Panc1 (cell line): ENCODE data around the gene SUCLG2. TPM values are rescaled to one million over a fixed set of nuclear protein-coding genes. Genes with fewer than 3 reads are reported as not detected.

Source experiments
- ATAC-seq: fragments of 200-7000 bp; cut with Tn5 transposase; 2 replicates; pipeline ENCODE4 v1.9.1; 2020; ENCODE audit warnings: mild to moderate bottlenecking, moderate library complexity
- BruUV-seq: library from RNA; stranded (reverse); fragments of 400-500 nt; replicated peaks from 2 replicates; lab custom pipeline; 2021; lab: Mats Ljungman, UMichigan
- CTCF ChIA-PET: fragments of 300-600 bp; sonication (Branson Sonifier 250); formaldehyde crosslinking; loops from one replicate; lab custom pipeline; 2022; ENCODE audit warnings: antibody characterized with exemption; lab: Charles Lee
- POLR2A ChIA-PET: fragments of 300-600 bp; sonication (Branson Sonifier 250); formaldehyde crosslinking; loops from one replicate; lab custom pipeline; 2022; ENCODE audit warnings: antibody characterized with exemption; lab: Charles Lee
- DNase-seq: peaks from one replicate; pipeline ENCODE4 v3.0.0-alpha.2; 2010; ENCODE audit warnings: low read depth, low spot score
- H3K27ac ChIP-seq: 2 replicates; pipeline ENCODE4 v1.5.1; 2011; ENCODE audit warnings: mild to moderate bottlenecking, low read length, inconsistent platforms
- H3K27me3 ChIP-seq: fragments of 200-500 bp; sonication (Bioruptor generic); 2 replicates; pipeline ENCODE4 v1.6.0; 2014; ENCODE audit warnings: low read length, inconsistent platforms; ENCODE audit not compliant: control insufficient read depth, insufficient read depth
- H3K36me3 ChIP-seq: fragments of 200-500 bp; sonication (Bioruptor generic); 2 replicates; pipeline ENCODE4 v1.5.1; 2014; ENCODE audit warnings: inconsistent platforms, mild to moderate bottlenecking, low read length, moderate library complexity; ENCODE audit not compliant: control insufficient read depth, insufficient read depth
- H3K4me1 ChIP-seq: 2 replicates; pipeline ENCODE4 v1.5.1; 2011; ENCODE audit warnings: inconsistent platforms, mild to moderate bottlenecking, low read length, moderate library complexity; ENCODE audit not compliant: control insufficient read depth, insufficient read depth
- H3K4me3 ChIP-seq, 2 experiments: 2 replicates each; pipeline ENCODE4 v1.5.1; 2011 to 2012; ENCODE audit warnings: low read depth in 2 of 2, low read length in 2 of 2, mild to moderate bottlenecking in 2 of 2, inconsistent platforms in 1 of 2, moderate library complexity in 1 of 2
- H3K9me3 ChIP-seq: fragments of 200-500 bp; sonication (Bioruptor generic); 2 replicates; pipeline ENCODE4 v1.5.1; 2014; ENCODE audit warnings: low read depth, mild to moderate bottlenecking, inconsistent platforms, low read length, moderate library complexity; ENCODE audit not compliant: control insufficient read depth, insufficient read depth
- POLR2AphosphoS5 ChIP-seq: IDR thresholded peaks from 2 replicates; pipeline ENCODE4 v1.6.1; 2012; ENCODE audit warnings: mild to moderate bottlenecking, low read depth, low read length, moderate library complexity
- SIN3A ChIP-seq: IDR thresholded peaks from 2 replicates; pipeline ENCODE4 v1.6.1; 2012; ENCODE audit warnings: low read depth, mild to moderate bottlenecking, low read length, moderate library complexity, borderline replicate concordance; ENCODE audit not compliant: insufficient read depth
- TCF7L2 ChIP-seq: IDR thresholded peaks from 2 replicates; pipeline ENCODE4 v1.6.1; 2011; ENCODE audit warnings: mild to moderate bottlenecking, low read depth, low read length, inconsistent platforms
- in situ Hi-C: cut with HindIII; loops from 2 replicates; pipeline ENCODE4 v1.10.0; 2016; ENCODE audit warnings: low sequenced_read_pairs, low pct_unique_long_range_greater_than_20kb
- intact Hi-C: fragments of 100-400 bp; cut with micrococcal nuclease; formaldehyde crosslinking; loops from one replicate; pipeline ENCODE4 v1.10.0; 2022; ENCODE audit not compliant: unreplicated experiment
- total RNA-seq: library from RNA; stranded (reverse); gene quantifications from one replicate; pipeline ENCODE4 v1.2.1, GENCODE V29; 2021; ENCODE audit not compliant: unreplicated experiment
- TF ChIP-seq, protein P1 (sequence below), 2 experiments: IDR thresholded peaks; 2 replicates each; pipeline ENCODE4 v1.6.1; 2011 to 2012; ENCODE audit warnings: low read depth in 2 of 2, control low read depth in 1 of 2, low read length in 1 of 2, mild to moderate bottlenecking in 1 of 2, moderate library complexity in 1 of 2; ENCODE audit not compliant: insufficient read depth in 1 of 2
- TF ChIP-seq, protein P2 (sequence below): fragments of 450-650 bp; IDR thresholded peaks from 2 replicates; pipeline ENCODE4 v1.5.1; 2017; ENCODE audit warnings: mild to moderate bottlenecking

The SUCLG2 gene
- total RNA-seq, 1 experiment from 2014 or later = 28.3 TPM

- DNase-seq (no peak), ATAC-seq (no peak)
- ChIA-PET POLR2A (no interaction called here), CTCF (no interaction called here)
- TF ChIP-seq, protein P1, sequence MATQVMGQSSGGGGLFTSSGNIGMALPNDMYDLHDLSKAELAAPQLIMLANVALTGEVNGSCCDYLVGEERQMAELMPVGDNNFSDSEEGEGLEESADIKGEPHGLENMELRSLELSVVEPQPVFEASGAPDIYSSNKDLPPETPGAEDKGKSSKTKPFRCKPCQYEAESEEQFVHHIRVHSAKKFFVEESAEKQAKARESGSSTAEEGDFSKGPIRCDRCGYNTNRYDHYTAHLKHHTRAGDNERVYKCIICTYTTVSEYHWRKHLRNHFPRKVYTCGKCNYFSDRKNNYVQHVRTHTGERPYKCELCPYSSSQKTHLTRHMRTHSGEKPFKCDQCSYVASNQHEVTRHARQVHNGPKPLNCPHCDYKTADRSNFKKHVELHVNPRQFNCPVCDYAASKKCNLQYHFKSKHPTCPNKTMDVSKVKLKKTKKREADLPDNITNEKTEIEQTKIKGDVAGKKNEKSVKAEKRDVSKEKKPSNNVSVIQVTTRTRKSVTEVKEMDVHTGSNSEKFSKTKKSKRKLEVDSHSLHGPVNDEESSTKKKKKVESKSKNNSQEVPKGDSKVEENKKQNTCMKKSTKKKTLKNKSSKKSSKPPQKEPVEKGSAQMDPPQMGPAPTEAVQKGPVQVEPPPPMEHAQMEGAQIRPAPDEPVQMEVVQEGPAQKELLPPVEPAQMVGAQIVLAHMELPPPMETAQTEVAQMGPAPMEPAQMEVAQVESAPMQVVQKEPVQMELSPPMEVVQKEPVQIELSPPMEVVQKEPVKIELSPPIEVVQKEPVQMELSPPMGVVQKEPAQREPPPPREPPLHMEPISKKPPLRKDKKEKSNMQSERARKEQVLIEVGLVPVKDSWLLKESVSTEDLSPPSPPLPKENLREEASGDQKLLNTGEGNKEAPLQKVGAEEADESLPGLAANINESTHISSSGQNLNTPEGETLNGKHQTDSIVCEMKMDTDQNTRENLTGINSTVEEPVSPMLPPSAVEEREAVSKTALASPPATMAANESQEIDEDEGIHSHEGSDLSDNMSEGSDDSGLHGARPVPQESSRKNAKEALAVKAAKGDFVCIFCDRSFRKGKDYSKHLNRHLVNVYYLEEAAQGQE (IDR thresholded peaks at IDR 0.05; ENCODE audit: insufficient read depth in 1 of 2, low read depth in 2 of 2, low read length in 1 of 2) = no peak
- TF ChIP-seq TCF7L2 = no peak
- TF ChIP-seq, protein P2, sequence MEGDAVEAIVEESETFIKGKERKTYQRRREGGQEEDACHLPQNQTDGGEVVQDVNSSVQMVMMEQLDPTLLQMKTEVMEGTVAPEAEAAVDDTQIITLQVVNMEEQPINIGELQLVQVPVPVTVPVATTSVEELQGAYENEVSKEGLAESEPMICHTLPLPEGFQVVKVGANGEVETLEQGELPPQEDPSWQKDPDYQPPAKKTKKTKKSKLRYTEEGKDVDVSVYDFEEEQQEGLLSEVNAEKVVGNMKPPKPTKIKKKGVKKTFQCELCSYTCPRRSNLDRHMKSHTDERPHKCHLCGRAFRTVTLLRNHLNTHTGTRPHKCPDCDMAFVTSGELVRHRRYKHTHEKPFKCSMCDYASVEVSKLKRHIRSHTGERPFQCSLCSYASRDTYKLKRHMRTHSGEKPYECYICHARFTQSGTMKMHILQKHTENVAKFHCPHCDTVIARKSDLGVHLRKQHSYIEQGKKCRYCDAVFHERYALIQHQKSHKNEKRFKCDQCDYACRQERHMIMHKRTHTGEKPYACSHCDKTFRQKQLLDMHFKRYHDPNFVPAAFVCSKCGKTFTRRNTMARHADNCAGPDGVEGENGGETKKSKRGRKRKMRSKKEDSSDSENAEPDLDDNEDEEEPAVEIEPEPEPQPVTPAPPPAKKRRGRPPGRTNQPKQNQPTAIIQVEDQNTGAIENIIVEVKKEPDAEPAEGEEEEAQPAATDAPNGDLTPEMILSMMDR = no peak
- TF ChIP-seq POLR2AphosphoS5 = no peak
- TF ChIP-seq SIN3A = no peak
- Histone ChIP-seq H3K27ac (no peak overlapping the region), H3K27me3 (no peaks in the 10 kb centered on the region), H3K4me1 (no peaks in the 10 kb centered on the region), H3K9me3 (no peaks in the 10 kb centered on the region), H3K4me3 (no peak overlapping the region), H3K36me3 (no peaks in the 10 kb centered on the region)
- in situ Hi-C loops (no loop called here), intact Hi-C loops (no loop called here)
- no TSS peak for BruUV-seq
Measured at GRCh38 chr3:67423722-67424121, 230.7 kb downstream of the SUCLG2 start.

GRCh38 chr3:67421912-67422311, 232.5 kb downstream of the SUCLG2 start:
- BruUV-seq = no TSS peak
- no peak overlapping the region for H3K27ac ChIP-seq
- no peaks in the 10 kb centered on the region for H3K27me3 ChIP-seq
- no peak for DNase-seq
- no peak overlapping the region for H3K4me3 ChIP-seq
- no peaks in the 10 kb centered on the region for H3K9me3 ChIP-seq
- POLR2A ChIA-PET = no interaction called here
- H3K4me1 ChIP-seq = no peaks in the 10 kb centered on the region
- intact Hi-C loops (no loop called here), in situ Hi-C loops (no loop called here)
- H3K36me3 ChIP-seq = no peaks in the 10 kb centered on the region
- CTCF ChIA-PET = no interaction called here
- TF ChIP-seq SIN3A = no peak
- TF ChIP-seq, protein P1 (IDR thresholded peaks at IDR 0.05; ENCODE audit: insufficient read depth in 1 of 2, low read depth in 2 of 2, low read length in 1 of 2) = no peak
- TF ChIP-seq TCF7L2 = no peak
- TF ChIP-seq, protein P2 = no peak
- no peak for TF ChIP-seq POLR2AphosphoS5
- ATAC-seq = no peak
